ENCODE results near the gene LPP.

LPP gene

DNA sequence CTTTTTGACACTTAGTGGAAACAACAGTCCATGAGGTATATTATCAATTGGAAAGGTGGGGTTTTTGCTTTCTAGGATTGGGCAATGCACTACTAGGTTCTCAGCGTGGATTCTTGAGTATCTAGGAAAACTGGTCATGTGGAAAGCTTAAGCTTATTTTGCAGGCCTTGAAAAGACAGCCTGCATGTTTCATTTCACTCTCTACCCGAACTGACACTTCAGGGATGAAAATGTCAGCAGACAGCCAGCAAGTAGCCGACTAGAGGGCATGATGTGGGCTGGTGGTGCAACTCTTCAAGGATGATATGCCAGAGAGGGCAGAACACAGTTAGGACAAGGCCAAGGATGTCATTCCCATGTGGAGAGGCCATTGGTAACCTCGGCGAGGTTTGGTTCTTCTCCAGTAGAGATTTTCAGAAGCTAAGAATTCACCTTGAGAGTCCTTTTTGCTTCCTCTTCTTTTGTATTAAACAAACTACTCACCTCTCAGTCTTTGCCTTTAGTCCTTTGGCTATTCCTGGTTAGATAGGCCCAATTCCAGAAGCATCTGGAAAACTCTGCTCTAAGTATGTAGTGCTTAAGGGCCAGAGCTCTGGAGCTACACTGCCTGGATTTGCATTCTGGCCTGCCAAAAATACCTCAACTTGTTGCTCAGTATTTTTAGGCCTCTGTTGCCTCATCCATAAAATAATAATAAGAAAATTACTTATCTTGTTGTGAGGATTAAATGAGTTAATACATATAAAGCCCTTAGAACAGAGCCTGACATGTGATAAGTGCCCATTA lies 17.9 kb downstream of the LPP start:
- no peak for DNase-seq

DNA sequence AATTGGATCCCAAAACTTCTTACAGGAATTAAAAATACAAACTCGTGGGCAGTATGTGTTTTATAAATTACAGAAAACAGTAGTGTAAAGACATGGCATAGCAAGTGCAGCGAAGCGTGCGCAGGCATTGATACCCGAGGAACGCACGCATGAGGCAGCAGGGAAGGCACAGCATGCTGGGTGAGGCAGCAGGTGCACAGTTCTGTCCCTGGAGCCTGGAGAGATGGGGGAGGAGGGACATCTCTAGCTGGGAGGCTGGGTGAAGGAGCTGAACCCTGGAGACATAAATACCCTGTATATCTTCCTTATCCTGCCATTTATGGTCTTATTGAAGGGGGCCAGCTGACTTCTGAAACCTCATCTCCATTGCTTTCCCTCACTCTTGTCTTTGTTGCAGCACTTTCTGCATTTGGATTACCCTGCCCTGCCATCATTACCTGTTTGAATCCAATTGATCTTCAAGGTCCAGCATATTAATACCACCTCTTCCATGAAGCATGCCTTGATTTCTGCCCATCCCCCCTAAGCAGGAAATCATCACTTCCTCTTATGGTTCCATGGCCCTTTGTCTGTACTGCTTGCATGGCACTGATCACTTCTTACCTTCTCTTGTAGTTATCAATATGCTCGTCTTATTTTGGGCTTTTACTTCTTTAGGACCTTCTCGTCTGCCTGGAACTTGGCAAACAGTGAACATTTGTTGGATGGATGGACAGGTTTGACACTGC lies 20.5 kb downstream of the LPP start:
- peak; percentile 34 for DNase-seq

DNA sequence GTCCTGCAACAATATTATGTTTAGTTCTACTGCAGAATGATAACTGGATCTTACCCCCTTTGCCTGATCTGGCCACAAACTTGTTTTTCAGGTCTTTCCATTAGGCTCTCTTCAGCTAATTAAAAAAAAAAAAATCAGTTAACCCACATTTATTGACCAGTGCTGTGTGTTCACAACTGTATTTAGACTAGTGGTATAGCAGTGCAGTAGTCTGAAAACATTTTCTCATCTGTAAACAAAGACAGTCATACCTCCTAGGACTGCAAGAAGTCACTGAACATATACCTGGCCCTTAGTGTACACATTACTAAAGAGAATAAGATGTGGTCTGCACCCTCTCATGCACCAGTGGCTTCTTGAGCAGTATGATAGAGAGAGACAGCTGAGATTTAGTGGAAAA lies 22.5 kb downstream of the LPP start:
- DNase-seq: no peak

GRCh38 chr3:188176884-188177283 lies 22.9 kb downstream of the LPP start:
- no peak for DNase-seq

DNA sequence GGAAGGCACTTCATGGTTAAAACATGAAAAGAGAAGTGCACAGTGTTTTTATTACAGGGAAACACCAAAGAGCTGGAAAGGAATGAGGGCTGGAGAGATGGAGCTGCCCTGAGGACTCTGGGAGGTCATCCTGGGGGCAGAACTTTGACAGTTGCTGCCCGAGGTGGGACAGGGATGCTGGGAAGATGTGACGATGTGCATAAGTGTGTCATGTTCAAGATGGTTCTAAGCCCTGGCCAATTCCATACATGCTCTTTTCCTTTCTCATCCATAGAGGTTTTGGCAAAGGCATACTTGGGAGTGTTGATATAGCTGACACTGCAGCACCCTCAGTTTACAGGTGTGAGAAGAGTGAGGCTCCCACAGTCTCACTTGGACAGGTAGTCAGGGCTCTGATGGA lies 23.8 kb downstream of the LPP start:
- no peak for DNase-seq

- DNase-seq: no peak
Measured at GRCh38 chr3:188178293-188178936, 24.5 kb downstream of the LPP start.

DNA sequence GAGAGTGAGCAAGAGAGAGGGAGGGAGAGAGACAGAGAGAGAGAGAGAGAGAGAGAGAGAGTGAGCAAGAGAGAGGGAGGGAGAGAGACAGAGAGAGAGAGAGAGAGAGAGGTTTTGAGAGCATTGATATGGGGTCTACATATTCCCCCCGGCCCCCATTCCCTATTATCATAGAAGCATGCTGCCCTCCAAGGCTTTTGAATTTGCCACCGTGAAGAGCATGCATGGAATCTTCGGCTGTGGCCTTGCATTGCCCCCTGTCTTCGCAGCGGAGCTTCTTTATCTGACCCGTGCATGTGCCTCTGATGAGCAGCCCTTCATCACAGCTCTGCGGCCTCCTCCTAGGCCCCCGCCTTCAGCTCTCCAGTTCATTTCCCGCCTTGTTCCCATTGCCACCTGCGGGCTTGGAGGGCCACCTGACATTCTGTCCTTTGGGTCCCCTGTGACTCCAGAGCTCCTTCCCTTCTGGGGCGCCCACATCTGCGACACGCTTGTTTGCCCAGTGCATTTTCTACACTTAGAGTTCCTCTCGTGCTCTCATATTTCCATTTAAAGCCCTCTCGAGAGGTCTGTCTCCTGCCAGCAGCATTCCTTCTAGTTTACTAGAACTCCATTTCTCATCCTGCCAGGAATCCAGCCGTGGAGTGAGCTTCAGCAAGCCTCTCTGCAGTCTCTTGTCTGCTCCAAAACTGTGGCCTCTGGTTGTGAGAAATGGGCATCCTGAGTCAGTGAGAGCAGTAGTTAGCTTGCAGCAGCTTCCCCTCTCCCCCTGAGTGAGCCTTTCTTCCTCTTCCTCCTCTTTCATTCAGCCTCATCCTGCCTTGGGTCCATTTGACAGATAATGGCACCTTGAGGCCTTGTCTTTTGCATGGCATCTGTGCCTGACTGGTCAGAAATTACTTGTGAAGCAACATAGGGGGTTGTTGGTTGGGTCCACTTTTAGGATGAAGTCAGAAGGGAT lies 25.3 kb downstream of the LPP start:
- DNase-seq: no peak

DNA sequence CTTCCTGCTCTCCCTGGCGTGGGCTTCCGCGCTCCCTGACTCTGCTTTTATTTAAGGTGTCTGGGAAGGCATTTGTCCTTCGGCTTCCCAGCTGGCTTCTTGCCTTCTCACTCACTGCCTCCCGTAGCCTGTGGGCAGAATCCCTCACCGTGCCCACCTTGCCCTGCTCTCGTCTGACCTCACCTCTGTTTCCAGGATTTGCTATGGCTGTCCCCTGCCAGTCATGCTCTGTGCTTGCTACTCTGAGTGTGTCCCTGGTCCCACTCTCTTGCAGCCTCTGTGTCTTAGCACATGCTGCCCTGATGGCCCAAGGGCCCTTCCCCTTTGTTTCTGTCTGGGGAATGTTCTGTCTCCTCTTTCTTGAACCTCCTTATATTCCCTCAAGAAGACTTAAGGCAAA lies 26.2 kb downstream of the LPP start:
- DNase-seq: no peak

DNA sequence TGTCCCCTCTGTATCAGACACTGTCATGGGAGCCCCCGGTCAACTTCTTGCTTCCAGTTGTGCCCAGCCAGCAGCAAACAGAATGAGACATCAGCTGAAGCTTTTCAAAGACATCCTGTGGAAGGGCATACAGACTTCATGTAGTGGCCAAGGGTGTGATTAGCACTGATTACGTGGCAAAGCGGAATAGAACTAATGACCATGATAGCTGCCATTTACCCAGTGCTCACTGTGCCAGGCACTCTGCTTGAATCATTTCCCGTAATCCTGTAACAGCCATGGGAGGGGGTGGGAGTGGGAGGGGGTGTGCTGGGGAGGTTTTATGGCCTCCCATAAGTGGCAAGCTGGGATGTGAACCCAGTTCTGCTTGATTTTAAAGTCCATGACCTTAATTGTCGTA lies 29.5 kb downstream of the LPP start:
- no peak for DNase-seq

GRCh38 chr3:188184160-188184559 lies 30.2 kb downstream of the LPP start:
- no peak for DNase-seq

- DNase-seq: no peak
Measured at GRCh38 chr3:188184649-188185048, 30.7 kb downstream of the LPP start.

GRCh38 chr3:188185717-188186251 lies 31.8 kb downstream of the LPP start:
- peak; percentile 31 for DNase-seq

- DNase-seq: peak; percentile 44
Measured at GRCh38 chr3:188187053-188187452, 33.1 kb downstream of the LPP start.

- DNase-seq: no peak
Measured at GRCh38 chr3:188188911-188189310, 35.0 kb downstream of the LPP start.

DNA sequence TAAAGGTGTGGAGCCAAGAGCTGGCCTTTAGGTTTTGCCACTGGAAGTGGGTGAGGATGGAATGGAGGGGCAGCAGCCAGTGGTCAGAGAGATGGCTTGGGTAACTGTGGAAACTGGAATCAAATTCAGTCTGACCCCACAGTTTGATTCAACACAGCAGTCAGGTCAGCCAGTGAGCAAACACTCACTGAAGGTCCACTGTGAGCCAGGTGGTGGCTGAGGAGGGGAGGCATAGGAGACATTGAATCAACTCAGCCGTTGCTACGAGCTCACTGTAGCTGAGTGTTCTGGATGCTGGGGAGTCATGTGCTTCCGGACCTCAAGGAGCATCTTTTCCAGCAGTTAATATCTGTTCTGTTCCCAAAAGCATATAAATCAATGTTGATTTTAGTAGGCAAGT lies 37.5 kb downstream of the LPP start:
- no peak for DNase-seq

DNA sequence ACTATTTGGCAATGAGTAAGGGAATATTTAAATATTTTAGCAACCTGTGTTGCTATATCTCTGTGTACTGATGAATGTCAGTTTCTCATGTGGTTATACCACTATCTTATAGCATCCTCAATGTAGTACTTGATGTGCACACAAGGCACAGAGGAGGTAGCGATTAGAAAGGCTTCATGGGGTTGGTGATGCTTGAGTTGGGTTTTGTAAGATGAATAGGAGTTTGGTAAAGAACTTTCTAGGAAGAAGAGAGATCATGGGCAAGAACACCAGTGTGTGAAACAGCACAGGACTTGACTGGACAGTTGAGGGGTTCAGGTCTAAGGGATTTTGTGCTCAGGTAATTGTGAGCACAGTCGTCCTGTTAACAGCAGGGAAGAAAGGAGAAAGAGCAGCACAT lies 38.1 kb downstream of the LPP start:
- DNase-seq: no peak

DNA sequence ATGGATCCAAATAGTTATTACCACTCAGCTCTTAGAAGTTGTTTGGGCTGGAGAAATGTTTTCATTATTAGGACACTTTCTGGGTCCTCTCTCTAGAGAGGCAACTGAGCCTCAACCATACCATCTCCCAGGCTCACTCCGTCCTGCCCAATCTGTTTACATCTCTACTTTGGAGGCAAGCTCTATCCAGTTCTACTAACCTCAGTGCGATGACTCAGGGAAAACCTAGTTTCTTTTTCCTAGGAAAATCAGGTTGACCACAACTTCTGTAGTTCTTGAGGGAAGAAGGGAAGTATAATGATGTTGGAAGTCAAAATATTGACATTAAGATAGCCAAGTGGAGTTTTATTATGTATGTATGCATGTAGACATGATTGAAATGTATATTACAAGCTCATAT lies 40.4 kb downstream of the LPP start:
- no peak for DNase-seq

DNA sequence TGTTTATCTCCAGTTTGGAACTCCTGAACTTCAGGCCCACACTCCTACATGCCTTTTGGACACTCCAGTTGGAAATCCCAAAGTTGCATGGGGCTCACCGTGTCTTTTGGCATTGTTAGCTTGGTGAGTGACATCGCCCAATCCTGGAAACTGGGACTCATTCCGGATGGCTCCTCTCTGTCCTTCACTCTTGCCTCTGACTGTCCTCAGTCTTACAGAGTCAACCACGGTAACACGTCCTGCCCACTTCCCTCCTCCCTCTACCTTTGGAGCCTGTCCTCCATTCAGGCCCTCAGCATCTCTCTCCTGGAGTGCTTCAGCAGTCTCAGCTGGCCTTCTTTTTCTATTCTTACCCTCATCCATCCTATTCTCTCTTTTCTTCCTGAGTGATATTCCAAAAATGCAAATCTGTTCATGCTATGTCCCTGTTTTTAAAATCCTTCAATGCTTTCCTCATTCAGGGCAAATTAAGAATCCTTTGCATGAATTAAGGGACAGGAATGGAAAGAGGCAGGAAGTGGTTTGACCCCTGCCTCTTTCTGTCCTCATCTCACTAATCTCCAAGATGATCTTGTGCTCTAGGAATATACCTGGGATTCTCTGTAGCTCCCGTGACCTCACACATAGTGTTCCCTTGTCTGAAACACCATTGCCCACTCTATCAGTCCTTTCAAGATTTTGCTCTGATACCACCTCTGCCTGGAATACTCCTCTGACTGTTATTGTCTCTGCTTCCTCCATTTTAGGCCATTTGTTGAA lies 42.5 kb downstream of the LPP start:
- DNase-seq: no peak

- DNase-seq: no peak
Measured at GRCh38 chr3:188197388-188197847, 43.5 kb downstream of the LPP start.

- DNase-seq: no peak
Measured at GRCh38 chr3:188198001-188198400, 44.0 kb downstream of the LPP start.

DNA sequence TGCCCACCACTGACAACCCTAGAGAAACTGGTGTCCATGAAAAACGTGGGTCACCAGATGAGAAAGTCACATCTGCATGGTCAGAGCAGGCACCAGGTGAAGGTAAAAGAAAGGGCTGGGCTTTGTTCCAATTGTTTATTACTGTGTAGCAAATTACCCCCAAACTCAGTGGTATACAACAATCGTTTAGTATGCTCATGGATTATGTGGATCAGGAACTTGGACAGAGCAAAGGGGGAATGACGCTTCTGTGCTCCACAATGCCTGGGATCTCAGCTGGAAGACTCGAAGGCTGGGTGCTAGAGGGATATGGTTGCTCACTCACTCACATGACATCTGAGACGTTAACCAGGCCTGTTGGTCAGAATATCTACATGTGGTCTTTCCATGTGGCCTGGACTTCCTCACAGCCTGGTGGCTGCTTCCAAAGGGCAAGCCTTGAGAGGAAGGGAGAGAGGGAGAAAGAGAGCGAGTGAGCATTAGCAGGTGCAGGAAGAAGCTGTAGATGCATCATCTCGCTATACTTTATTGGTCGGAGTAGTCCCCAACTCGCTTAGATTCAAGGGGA lies 44.9 kb downstream of the LPP start:
- DNase-seq: no peak
